H9 (cell line): ENCODE results near the gene NKX2-2. TPM values are rescaled to one million over a fixed set of nuclear protein-coding genes. Genes with fewer than 3 reads are reported as not detected.

Experiments used
- DNase-seq: peaks from one replicate; pipeline ENCODE4 v3.0.0-alpha.2; 2017
- H2AFZ ChIP-seq: one replicate; pipeline ENCODE4 v1.6.1; 2013; ENCODE audit warnings: mild to moderate bottlenecking, low read length, control low read depth, moderate library complexity
- H2AK5ac ChIP-seq: 2 replicates; pipeline ENCODE4 v1.6.1; 2013; ENCODE audit warnings: low read length, control low read depth, mixed read lengths; ENCODE audit not compliant: insufficient read length
- H2BK120ac ChIP-seq: one replicate; pipeline ENCODE4 v1.6.1; 2013; ENCODE audit warnings: low read depth, mild to moderate bottlenecking, low read length, control low read depth, inconsistent platforms; ENCODE audit not compliant: poor library complexity, severe bottlenecking
- H2BK12ac ChIP-seq: 2 replicates; pipeline ENCODE4 v1.6.1; 2013; ENCODE audit warnings: low read length, control low read depth, mixed read lengths, low read depth; ENCODE audit not compliant: insufficient read length
- H2BK15ac ChIP-seq: 2 replicates; pipeline ENCODE4 v1.6.1; 2013; ENCODE audit warnings: low read depth, low read length, control low read depth
- H2BK20ac ChIP-seq: one replicate; pipeline ENCODE4 v1.6.1; 2013; ENCODE audit warnings: low read depth, mild to moderate bottlenecking, low read length, control low read depth, inconsistent platforms; ENCODE audit not compliant: poor library complexity, severe bottlenecking
- H2BK5ac ChIP-seq: 2 replicates; pipeline ENCODE4 v1.6.1; 2013; ENCODE audit warnings: low read length, control low read depth, mixed read lengths; ENCODE audit not compliant: insufficient read length
- H3K14ac ChIP-seq: 2 replicates; pipeline ENCODE4 v1.6.1; 2013; ENCODE audit warnings: low read length, control low read depth; ENCODE audit not compliant: insufficient read depth
- H3K18ac ChIP-seq: 2 replicates; pipeline ENCODE4 v1.6.1; 2013; ENCODE audit warnings: low read depth, mild to moderate bottlenecking, mixed read lengths, low read length, control low read depth; ENCODE audit not compliant: insufficient read length
- H3K23ac ChIP-seq: 2 replicates; pipeline ENCODE4 v1.6.1; 2013; ENCODE audit warnings: low read length, control low read depth, mixed read lengths, low read depth; ENCODE audit not compliant: insufficient read length
- H3K23me2 ChIP-seq: 2 replicates; pipeline ENCODE4 v1.6.1; 2013; ENCODE audit warnings: low read depth, mild to moderate bottlenecking, mixed read lengths, low read length, control low read depth; ENCODE audit not compliant: insufficient read length, poor library complexity, severe bottlenecking
- H3K27ac ChIP-seq: 2 replicates; pipeline ENCODE4 v1.5.1; 2013; ENCODE audit warnings: low read length, control low read depth, mixed read lengths, low read depth; ENCODE audit not compliant: insufficient read length
- H3K27me3 ChIP-seq: 2 replicates; pipeline ENCODE4 v1.6.1; 2013; ENCODE audit warnings: low read length, control low read depth, inconsistent platforms; ENCODE audit not compliant: insufficient read depth
- H3K4ac ChIP-seq: 2 replicates; pipeline ENCODE4 v1.6.1; 2013; ENCODE audit warnings: low read depth, mild to moderate bottlenecking, control low read depth, inconsistent platforms, low read length, moderate library complexity
- H3K4me1 ChIP-seq: 2 replicates; pipeline ENCODE4 v1.6.1; 2013; ENCODE audit warnings: low read length, control low read depth, inconsistent platforms; ENCODE audit not compliant: insufficient read depth
- H3K4me2 ChIP-seq: 2 replicates; pipeline ENCODE4 v1.6.1; 2013; ENCODE audit warnings: low read length, control low read depth, mixed read lengths; ENCODE audit not compliant: insufficient read length, insufficient read depth
- H3K56ac ChIP-seq: 2 replicates; pipeline ENCODE4 v1.6.1; 2013; ENCODE audit warnings: low read depth, mild to moderate bottlenecking, mixed read lengths, low read length, control low read depth; ENCODE audit not compliant: insufficient read length
- H3K79me1 ChIP-seq: 2 replicates; pipeline ENCODE4 v1.6.1; 2013; ENCODE audit warnings: low read depth, mild to moderate bottlenecking, moderate library complexity, low read length, control low read depth, inconsistent platforms; ENCODE audit not compliant: insufficient read depth, poor library complexity, severe bottlenecking
- H3K79me2 ChIP-seq: 2 replicates; pipeline ENCODE4 v1.6.1; 2013; ENCODE audit warnings: low read length, control low read depth, inconsistent platforms; ENCODE audit not compliant: insufficient read depth
- H3K9ac ChIP-seq: 2 replicates; pipeline ENCODE4 v1.6.1; 2013; ENCODE audit warnings: low read length, control low read depth, mixed read lengths; ENCODE audit not compliant: insufficient read length; ENCODE audit errors: extremely low read depth
- H3K9me3 ChIP-seq: one replicate; pipeline ENCODE4 v1.6.1; 2013; ENCODE audit warnings: low read depth, low read length, inconsistent platforms; ENCODE audit not compliant: control insufficient read depth
- H3T11ph ChIP-seq: one replicate; pipeline ENCODE4 v1.6.1; 2013; ENCODE audit warnings: mild to moderate bottlenecking, low read length, control low read depth, inconsistent platforms
- H4K20me1 ChIP-seq: one replicate; pipeline ENCODE4 v1.6.1; 2013; ENCODE audit not compliant: control insufficient read depth, insufficient read length, insufficient read depth
- H4K5ac ChIP-seq: 2 replicates; pipeline ENCODE4 v1.6.1; 2013; ENCODE audit warnings: low read depth, mild to moderate bottlenecking, mixed read lengths, low read length, control low read depth; ENCODE audit not compliant: insufficient read length
- H4K8ac ChIP-seq: replicated peaks from 2 replicates; pipeline ENCODE4 v1.6.1; 2013; ENCODE audit warnings: low read length, control low read depth, mixed read lengths, low read depth; ENCODE audit not compliant: insufficient read length
- H4K91ac ChIP-seq: 2 replicates; pipeline ENCODE4 v1.6.1; 2013; ENCODE audit warnings: low read depth, mild to moderate bottlenecking, moderate library complexity, mixed read lengths, low read length, control low read depth; ENCODE audit not compliant: insufficient read length
- H3K27ac Mint-ChIP-seq, 3 experiments: 2 replicates in 2 of 3; 3 replicates in 1 of 3; pipeline ENCODE4 v1.8.0; 2020 to 2021; ENCODE audit warnings: mixed read lengths in 3 of 3, mild to moderate bottlenecking in 1 of 3, moderate library complexity in 1 of 3
- H3K27me3 Mint-ChIP-seq: 2 replicates; pipeline ENCODE4 v1.8.0; 2021; ENCODE audit warnings: low read depth, mild to moderate bottlenecking, moderate library complexity, mixed read lengths
- H3K36me3 Mint-ChIP-seq, 3 experiments: 2 replicates in 2 of 3; 3 replicates in 1 of 3; pipeline ENCODE4 v1.8.0; 2020 to 2021; ENCODE audit warnings: low read depth in 3 of 3, mixed read lengths in 3 of 3; ENCODE audit not compliant: insufficient read depth in 1 of 3
- H3K4me1 Mint-ChIP-seq, 2 experiments: 2 replicates each; pipeline ENCODE4 v1.8.0; 2020; ENCODE audit warnings: mixed read lengths in 2 of 2
- H3K4me3 Mint-ChIP-seq, 2 experiments: 2 replicates in 1 of 2; 3 replicates in 1 of 2; pipeline ENCODE4 v1.8.0; 2020 to 2021; ENCODE audit warnings: mild to moderate bottlenecking in 2 of 2, mixed read lengths in 2 of 2, moderate library complexity in 1 of 2
- H3K9me3 Mint-ChIP-seq, 2 experiments: 2 replicates in 1 of 2; 3 replicates in 1 of 2; pipeline ENCODE4 v1.8.0; 2020; ENCODE audit warnings: mild to moderate bottlenecking in 2 of 2, mixed read lengths in 2 of 2, moderate library complexity in 1 of 2
- CTCF ChIP-seq: fragments of 200-600 bp; sonication (generic); conservative IDR thresholded peaks from 3 replicates; pipeline ENCODE4 v1.8.0; 2021; ENCODE audit warnings: antibody characterized with exemption, mild to moderate bottlenecking
- WGBS: extraction: QIAGEN DNeasy Blood & Tissue Kit; methylation state at CpG from one replicate; pipeline ENCODE4 v1.1.7; 2013; ENCODE audit warnings: missing lambda C conversion rate, low lambda C conversion rate, mixed read lengths; ENCODE audit not compliant: insufficient read length; ENCODE audit errors: extremely low coverage; 5-methylcytosine and 5-hydroxymethylcytosine counted together
- total RNA-seq: library from RNA; stranded (reverse); gene quantifications from 2 replicates; pipeline ENCODE4 v1.2.1, GENCODE V29; 2021

The NKX2-2 gene
- total RNA-seq, 1 experiment from 2014 or later: not detected

DNA sequence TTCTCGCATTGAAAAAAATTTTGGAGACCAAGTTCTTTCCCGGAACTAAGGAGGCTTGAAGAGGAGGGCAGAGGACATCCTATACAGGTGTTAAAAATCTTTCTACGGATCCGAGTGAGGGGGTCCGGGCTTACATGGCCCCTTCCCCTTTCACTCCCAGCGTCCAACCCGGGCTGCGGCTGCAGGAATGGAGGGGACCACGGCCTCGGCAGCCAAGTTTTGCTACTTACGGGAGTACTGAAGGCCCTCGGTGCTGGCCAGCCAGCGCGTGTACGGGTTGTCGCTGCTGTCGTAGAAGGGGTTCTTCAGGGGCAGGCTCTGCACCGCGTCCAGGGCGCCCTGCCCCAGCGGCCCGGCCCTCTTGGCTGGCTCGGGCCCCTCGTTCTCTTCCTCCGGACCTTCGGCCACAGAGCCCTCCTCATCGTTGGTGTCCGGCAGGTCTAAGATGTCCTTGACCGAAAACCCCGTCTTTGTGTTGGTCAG, 642 bp downstream of the NKX2-2 start:
- H2BK120ac ChIP-seq: no peak overlapping the region
- no peaks in the 10 kb centered on the region for H3K79me2 ChIP-seq
- H2BK5ac ChIP-seq: no peak overlapping the region
- H3K27ac ChIP-seq: no peak overlapping the region
- no peak overlapping the region for H4K5ac ChIP-seq
- no peaks in the 10 kb centered on the region for H3K79me1 ChIP-seq
- DNase-seq: peak; percentile 44
- H3K9ac ChIP-seq: no peak overlapping the region
- H3K56ac ChIP-seq: no peak overlapping the region
- H3K14ac ChIP-seq: no peak overlapping the region
- H3K27me3 Mint-ChIP-seq: peaks cover 98% of the 10 kb centered on the region
- H3K23ac ChIP-seq: no peak overlapping the region
- no peak overlapping the region for H4K91ac ChIP-seq
- no CpG with 5 or more reads among the region's 30 CpGs for WGBS
- H3K4ac ChIP-seq: no peak overlapping the region
- no peak overlapping the region for H3K18ac ChIP-seq
- H3K27ac Mint-ChIP-seq: no peak overlapping the region
- no peaks in the 10 kb centered on the region for H3K36me3 Mint-ChIP-seq
- no peaks in the 10 kb centered on the region for H3K9me3 ChIP-seq
- H2BK12ac ChIP-seq: no peak overlapping the region
- peaks cover 3% of the 10 kb centered on the region; the same call in 1 of the 2 replicates for H3K4me1 ChIP-seq
- H3T11ph ChIP-seq: no peak overlapping the region
- peaks cover 0 to 2% of the 10 kb centered on the region in 2 experiments; a peak in 2 of 5 replicates for H3K9me3 Mint-ChIP-seq
- H3K27me3 ChIP-seq: peaks cover 79% of the 10 kb centered on the region
- no peak overlapping the region for H4K8ac ChIP-seq
- H2AFZ ChIP-seq: no peak overlapping the region
- no peak overlapping the region for H2BK20ac ChIP-seq
- H3K4me3 Mint-ChIP-seq: peak overlapping the region in 1 of 2 experiments; percentile 71; a peak in 3 of 5 replicates
- no peaks in the 10 kb centered on the region for H4K20me1 ChIP-seq
- TF ChIP-seq CTCF: no peak
- H2BK15ac ChIP-seq: no peak overlapping the region
- H3K23me2 ChIP-seq: peaks cover 26% of the 10 kb centered on the region
- H2AK5ac ChIP-seq: no peak overlapping the region
- peaks cover 40 to 53% of the 10 kb centered on the region in 2 experiments for H3K4me1 Mint-ChIP-seq
- H3K4me2 ChIP-seq: peak overlapping the region; percentile 46
